HG03432 (cell line): Measurements from ENCODE around the gene HGF.

Source experiments
- ATAC-seq: cut with Tn5 transposase; IDR thresholded peaks from one replicate; pipeline ENCODE4 v1.9.1; 2021; ENCODE audit warnings: mild to moderate bottlenecking, moderate library complexity; ENCODE audit not compliant: unreplicated experiment

The HGF gene

GRCh38 chr7:81687062-81687461 lies 82.8 kb downstream of the HGF start:
- ATAC-seq, result no peak

- ATAC-seq, result peak; percentile 29
These were observed 84.5 kb downstream of the HGF start for GRCh38 chr7:81685270-81685868.

- ATAC-seq, result peak; percentile 99
These were observed 85.2 kb downstream of the HGF start for GRCh38 chr7:81684514-81685269.

GRCh38 chr7:81684033-81684432 lies 85.8 kb downstream of the HGF start:
- no peak for ATAC-seq

- ATAC-seq, result no peak
These were observed 87.0 kb downstream of the HGF start for GRCh38 chr7:81682873-81683272.

- ATAC-seq, result no peak
These were observed 89.7 kb downstream of the HGF start for GRCh38 chr7:81680120-81680519.

- peak; percentile 52 for ATAC-seq
These were observed 93.0 kb downstream of the HGF start for GRCh38 chr7:81676813-81677212.

- ATAC-seq, result peak; percentile 53
These were observed 93.6 kb downstream of the HGF start for GRCh38 chr7:81676105-81676811.

GRCh38 chr7:81674431-81674830 lies 95.4 kb downstream of the HGF start:
- no peak for ATAC-seq

- no peak for ATAC-seq
These were observed 97.0 kb downstream of the HGF start for GRCh38 chr7:81672872-81673271.

- no peak for ATAC-seq
These were observed 100.3 kb downstream of the HGF start for GRCh38 chr7:81669476-81670105.

GRCh38 chr7:81666209-81666608 lies 103.6 kb downstream of the HGF start:
- ATAC-seq, result no peak

GRCh38 chr7:81665236-81665635 lies 104.6 kb downstream of the HGF start:
- ATAC-seq, result no peak

- no peak for ATAC-seq
These were observed 105.5 kb downstream of the HGF start for GRCh38 chr7:81664304-81664703.

- no peak for ATAC-seq
These were observed 107.3 kb downstream of the HGF start for GRCh38 chr7:81662531-81662930.

- ATAC-seq, result no peak
These were observed 110.0 kb downstream of the HGF start for GRCh38 chr7:81659697-81660395.

- ATAC-seq, result no peak
These were observed 112.3 kb downstream of the HGF start for GRCh38 chr7:81657551-81657950.

GRCh38 chr7:81655271-81655670 lies 114.6 kb downstream of the HGF start:
- no peak for ATAC-seq

- ATAC-seq, result no peak
These were observed 117.6 kb downstream of the HGF start for GRCh38 chr7:81652225-81652624.
